Activated CD8-positive, alpha-beta memory T cell treated with anti-CD3 and anti-CD28 coated beads, Interleukin-2, amount 50 U/mL, for 1 hour (primary cell): Measurements from ENCODE around the gene EPHX1.
A peak's percentile ranks its signal among the peaks of the same experiment; 100 is the strongest.
"Not testable (repeated sequence)": the region's sequence is repeated elsewhere in the genome, so short reads cannot be mapped to it uniquely, and the experiment has no call there.

ENCODE experiments used
- DNase-seq: peaks from one replicate; pipeline ENCODE4 v3.0.0-alpha.2; 2020; ENCODE audit errors: extremely low read depth

Gene EPHX1

GRCh38 chr1:225881081-225881958 lies 71.4 kb downstream of the EPHX1 start:
- DNase-seq = no peak

- DNase-seq = peak; percentile 82
Measured at GRCh38 chr1:225881959-225882693, 72.2 kb downstream of the EPHX1 start, which contains the start of gene TMEM63A. Gene TMEM63A (minus strand): TSS chr1:225882380. CDS start chr1:225877580, 4,800 bp downstream.

- no peak for DNase-seq
Measured at GRCh38 chr1:225882694-225883615, 73.0 kb downstream of the EPHX1 start.

- DNase-seq = no peak
Measured at GRCh38 chr1:225883616-225884265, 73.8 kb downstream of the EPHX1 start.

DNA sequence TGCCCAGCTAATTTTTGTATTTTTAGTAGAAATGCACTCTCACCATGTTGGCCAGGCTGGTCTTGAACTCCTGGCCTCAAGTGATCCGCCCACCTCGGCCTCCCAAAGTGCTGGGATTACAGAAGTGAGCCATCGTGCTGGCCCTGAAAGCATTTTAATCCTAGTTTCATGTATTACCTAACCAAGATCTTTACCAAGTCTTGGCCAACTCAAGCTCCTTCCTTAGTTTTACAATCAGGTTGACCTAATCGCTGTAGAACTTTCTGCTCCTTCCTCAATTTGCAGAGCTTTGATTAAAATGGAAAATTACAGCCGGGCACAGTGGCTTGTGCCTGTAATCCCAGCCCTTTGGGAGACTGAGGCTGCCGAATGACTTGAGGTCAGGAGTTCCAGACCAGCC lies 75.4 kb downstream of the EPHX1 start:
- no peak for DNase-seq

- no peak for DNase-seq
Measured at GRCh38 chr1:225886159-225887029, 76.5 kb downstream of the EPHX1 start.

DNA sequence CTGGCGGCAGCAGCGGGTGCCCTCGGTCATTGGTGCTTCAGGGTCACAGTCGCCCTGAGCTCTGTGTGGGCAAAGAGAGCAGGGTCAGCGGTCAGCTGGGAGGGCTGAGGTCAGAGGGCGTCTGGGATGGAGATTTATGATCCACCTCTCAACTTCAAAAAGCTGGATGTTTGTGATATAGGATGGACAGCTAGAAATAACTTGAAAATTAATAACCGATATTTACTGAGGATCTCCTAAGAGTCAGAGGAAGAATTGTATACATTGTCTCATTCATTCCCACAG lies 77.0 kb downstream of the EPHX1 start:
- no peak for DNase-seq

GRCh38 chr1:225887554-225888288 lies 77.8 kb downstream of the EPHX1 start:
- not testable (repeated sequence) for DNase-seq

GRCh38 chr1:225888289-225888897 lies 78.5 kb downstream of the EPHX1 start:
- DNase-seq = no peak

DNA sequence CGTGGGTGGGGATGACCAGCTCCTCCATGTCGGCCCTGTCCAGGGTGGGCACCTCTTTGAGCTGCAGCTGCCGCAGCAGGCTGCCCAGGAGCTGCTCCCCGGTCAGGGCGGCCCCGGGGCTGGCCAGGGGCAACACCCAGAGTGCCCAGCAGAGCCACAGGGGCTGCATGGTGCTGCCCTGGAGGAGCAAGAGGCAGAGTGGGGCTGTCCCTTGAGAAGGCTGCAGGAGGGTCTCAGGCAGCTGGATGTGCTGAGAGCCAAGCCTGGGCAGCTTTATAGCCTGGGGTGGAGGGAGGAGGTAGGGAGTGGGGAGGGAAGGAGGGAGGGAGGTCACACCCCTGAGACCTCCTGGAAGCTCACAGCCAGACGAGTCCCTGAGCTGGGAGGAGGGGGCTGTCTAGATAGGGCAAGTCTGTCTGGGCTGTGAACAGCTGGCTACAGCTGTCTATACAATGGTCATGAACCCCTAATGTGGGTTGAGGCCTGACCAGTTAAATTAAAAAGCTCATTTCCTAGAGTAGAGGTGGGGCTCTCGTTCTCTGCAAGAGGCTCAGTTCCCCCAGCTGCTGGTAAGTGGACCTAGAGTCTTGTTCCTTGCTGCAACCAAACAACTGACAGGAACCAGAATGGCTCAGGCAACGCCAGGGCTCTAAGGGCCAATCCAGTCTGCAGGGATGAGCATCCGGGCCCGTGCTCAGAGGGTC lies 79.1 kb downstream of the EPHX1 start, which contains the start of gene LEFTY1:
Gene LEFTY1, minus strand, starts transcription at position 249 of the 704 bp plus-strand sequence. Its CDS starts 80 bp downstream, at position 169.
- no peak for DNase-seq

- DNase-seq = no peak
Measured at GRCh38 chr1:225889743-225890142, 79.8 kb downstream of the EPHX1 start.

DNA sequence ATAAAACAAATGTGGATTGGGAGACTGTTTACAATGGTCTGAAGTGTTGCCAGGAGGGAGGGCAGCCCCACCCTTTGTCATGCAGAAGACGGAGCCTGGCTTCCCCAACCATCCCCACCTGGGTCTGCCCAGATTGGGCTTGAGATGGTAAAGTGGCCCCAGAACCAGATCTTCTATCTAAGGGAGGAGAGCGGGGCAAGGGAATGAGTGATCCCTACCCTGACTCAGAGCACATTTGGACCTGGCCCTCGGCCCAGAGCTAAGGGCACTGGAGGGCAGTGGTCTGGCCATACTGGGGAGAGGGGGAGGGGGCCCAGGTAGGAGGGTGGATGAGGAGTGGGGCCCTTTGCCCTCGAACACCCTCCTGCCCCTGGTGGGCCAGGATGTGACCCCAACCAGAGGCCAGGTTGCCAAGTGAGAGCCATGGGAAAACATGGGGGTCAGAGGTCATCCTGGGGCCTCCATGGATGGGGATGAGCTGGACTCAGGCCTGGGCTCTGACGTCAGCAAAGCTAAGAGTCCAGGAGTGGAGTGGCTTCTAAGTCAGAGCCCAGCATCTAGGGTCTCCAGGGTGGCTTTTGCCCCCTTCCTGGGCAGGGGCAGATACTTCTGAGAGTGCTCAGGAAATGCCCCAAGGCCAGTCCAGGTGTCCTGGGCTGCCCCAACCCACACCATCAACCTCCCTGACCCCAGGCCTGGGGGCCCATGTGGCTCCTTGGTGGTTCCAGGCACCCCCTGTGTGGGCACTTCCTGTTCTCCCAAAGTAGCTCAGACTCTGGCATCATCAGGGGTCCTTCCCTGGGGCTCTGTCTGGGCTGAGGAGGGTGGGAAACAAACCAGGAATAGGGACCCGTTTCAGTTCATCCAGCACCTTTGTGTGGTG lies 80.7 kb downstream of the EPHX1 start:
- no peak for DNase-seq

DNA sequence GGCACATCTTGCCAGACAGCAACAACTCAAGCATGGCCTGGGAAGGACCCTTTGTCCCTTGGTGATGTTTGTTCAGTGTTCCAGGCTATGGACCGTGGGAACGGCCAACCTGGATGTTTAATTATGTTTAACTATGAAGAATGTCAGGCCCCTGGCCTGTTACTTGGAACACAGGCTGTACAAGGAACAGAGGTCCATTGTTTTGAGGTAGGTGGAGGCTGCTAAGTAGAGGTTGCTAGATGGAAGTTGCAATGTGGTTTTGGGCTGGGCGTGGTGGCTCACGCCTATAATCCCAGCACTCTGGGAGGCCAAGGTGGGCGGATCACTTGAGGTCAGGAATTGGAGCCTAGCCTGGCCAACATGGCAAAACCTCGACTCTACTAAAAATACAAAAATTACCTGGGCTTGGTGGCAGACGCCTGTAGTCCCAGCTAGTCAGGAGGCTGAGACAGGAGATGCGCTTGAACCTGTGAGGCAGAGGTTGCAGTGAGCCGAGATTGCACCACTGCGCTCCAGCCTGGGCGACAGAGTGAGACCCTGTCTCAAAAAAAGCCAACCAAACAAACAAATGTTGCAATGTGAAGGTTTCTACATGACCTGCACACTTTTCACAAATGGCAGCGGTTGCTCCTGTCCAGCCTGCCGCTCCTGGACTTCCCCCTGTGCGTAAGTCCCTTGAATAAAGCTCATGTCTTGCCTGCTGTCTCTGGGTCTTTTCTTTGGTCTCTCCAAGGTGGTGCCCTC lies 81.5 kb downstream of the EPHX1 start:
- no peak for DNase-seq

- DNase-seq = no peak
Measured at GRCh38 chr1:225892307-225892706, 82.4 kb downstream of the EPHX1 start.
